GM10248 (cell line): ENCODE measurements around the gene E2F1.

ENCODE experiments used
- CTCF ChIA-PET: fragments of 300-600 bp; sonication (Branson Sonifier 250); formaldehyde crosslinking; extraction: SDS; loops from one replicate; lab custom pipeline; 2021; ENCODE audit warnings: antibody characterized with exemption; lab: Yijun Ruan, JAX
- POLR2A ChIA-PET: fragments of 350-650 bp; sonication (Branson Sonifier 250); formaldehyde crosslinking; extraction: SDS; loops from one replicate; lab custom pipeline; 2020; ENCODE audit warnings: antibody characterized with exemption; lab: Yijun Ruan, JAX
- DNase-seq: peaks from one replicate; pipeline ENCODE4 v3.0.0; 2012; ENCODE audit errors: extremely low spot score
- TF ChIP-seq, protein P1 (sequence below): IDR thresholded peaks from 2 replicates; pipeline ENCODE4 v1.5.1; 2012; ENCODE audit warnings: mild to moderate bottlenecking, low read depth; ENCODE audit errors: extremely low read depth, missing control alignments, control extremely low read depth

E2F1 gene

GRCh38 chr20:33710681-33711445 lies 24.7 kb upstream of the E2F1 start:
- ChIA-PET POLR2A (interaction anchor here (0.6 kb wide), 1 partner anchor 305 kb away, joined by 3 read pairs; no protein-coding TSS in a partner anchor), CTCF (no interaction called here)

GRCh38 chr20:33709905-33710541 lies 23.8 kb upstream of the E2F1 start:
- TF ChIP-seq, protein P1, sequence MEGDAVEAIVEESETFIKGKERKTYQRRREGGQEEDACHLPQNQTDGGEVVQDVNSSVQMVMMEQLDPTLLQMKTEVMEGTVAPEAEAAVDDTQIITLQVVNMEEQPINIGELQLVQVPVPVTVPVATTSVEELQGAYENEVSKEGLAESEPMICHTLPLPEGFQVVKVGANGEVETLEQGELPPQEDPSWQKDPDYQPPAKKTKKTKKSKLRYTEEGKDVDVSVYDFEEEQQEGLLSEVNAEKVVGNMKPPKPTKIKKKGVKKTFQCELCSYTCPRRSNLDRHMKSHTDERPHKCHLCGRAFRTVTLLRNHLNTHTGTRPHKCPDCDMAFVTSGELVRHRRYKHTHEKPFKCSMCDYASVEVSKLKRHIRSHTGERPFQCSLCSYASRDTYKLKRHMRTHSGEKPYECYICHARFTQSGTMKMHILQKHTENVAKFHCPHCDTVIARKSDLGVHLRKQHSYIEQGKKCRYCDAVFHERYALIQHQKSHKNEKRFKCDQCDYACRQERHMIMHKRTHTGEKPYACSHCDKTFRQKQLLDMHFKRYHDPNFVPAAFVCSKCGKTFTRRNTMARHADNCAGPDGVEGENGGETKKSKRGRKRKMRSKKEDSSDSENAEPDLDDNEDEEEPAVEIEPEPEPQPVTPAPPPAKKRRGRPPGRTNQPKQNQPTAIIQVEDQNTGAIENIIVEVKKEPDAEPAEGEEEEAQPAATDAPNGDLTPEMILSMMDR = no peak
- DNase-seq = no peak
- CTCF ChIA-PET = no interaction called here
- POLR2A ChIA-PET = interaction anchor here (0.6 kb wide), 1 partner anchor 304 kb away, joined by 3 read pairs; no protein-coding TSS in a partner anchor

More at GRCh38 chr20:33710681-33711445, 24.7 kb upstream of the E2F1 start:
- DNase-seq = no peak
- TF ChIP-seq, protein P1 = no peak

GRCh38 chr20:33709398-33709797 lies 23.2 kb upstream of the E2F1 start:
- ChIA-PET POLR2A (no interaction called here), CTCF (interaction anchor here (1.0 kb wide), 1 partner anchor 14 kb away, joined by 3 read pairs; no protein-coding TSS in a partner anchor)
- no peak for DNase-seq
- TF ChIP-seq, protein P1 = no peak

DNA sequence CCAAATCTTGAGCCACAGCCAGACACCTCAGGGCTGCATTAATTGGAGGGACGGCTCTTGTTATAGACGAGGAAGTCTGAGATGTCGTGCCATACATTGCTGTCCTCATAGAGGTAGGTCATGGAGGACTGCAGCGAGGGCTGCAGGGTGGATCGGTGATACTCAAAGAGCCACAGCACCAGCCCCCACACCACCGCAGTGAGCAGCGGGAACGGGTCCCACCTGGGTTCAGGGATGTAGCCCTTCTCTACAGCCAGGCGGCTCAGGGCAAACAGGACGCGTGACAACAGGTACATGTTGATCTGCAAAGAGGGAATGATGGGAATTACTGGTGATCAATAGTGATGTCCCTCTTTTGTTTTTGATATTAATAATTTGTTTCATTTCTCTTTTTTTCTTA lies 21.5 kb upstream of the E2F1 start:
- TF ChIP-seq, protein P1 = no peak
- DNase-seq = no peak
- ChIA-PET CTCF (no interaction called here), POLR2A (no interaction called here)

GRCh38 chr20:33704197-33704924 lies 18.2 kb upstream of the E2F1 start:
- TF ChIP-seq, protein P1 = no peak
- ChIA-PET CTCF (interaction anchor here (0.9 kb wide), 1 partner anchor 19 kb away, joined by 3 read pairs; no protein-coding TSS in a partner anchor), POLR2A (interaction anchor here (0.6 kb wide), 1 partner anchor 8 kb away, joined by 5 read pairs; no protein-coding TSS in a partner anchor)
- DNase-seq = no peak
